Measurements from ENCODE around the gene BTNL8.

- TF ChIP-seq CTCF (IDR thresholded peaks at IDR 0.05) (no peak), POLR2A (IDR thresholded peaks at IDR 0.05) (no peak)
Observed at GRCh38 chr5:180970875-180971274, 71.9 kb downstream of the BTNL8 start.

Data from tibial nerve (tissue), 3 donors.